Transverse colon (tissue), 4 donors: ENCODE data around the gene PALMD. TPM values are rescaled to one million over a fixed set of nuclear protein-coding genes. Genes with fewer than 3 reads are reported as not detected.
A peak's percentile ranks its signal among the peaks of the same experiment; 100 is the strongest.

ENCODE experiments used
- DNase-seq: peaks from one replicate; pipeline ENCODE4 v3.0.0-alpha.2; 2019
- H3K27ac ChIP-seq, 4 donors: fragments of 200-600 bp; sonication (generic); 2 replicates each; pipeline ENCODE4 v1.5.1; 2016 to 2018; ENCODE audit warnings: inconsistent platforms in 4 of 4
- H3K27me3 ChIP-seq: fragments of 200-600 bp; sonication (generic); 2 replicates; pipeline ENCODE4 v1.5.1; 2017; ENCODE audit warnings: inconsistent platforms
- H3K36me3 ChIP-seq, 4 donors: fragments of 200-600 bp; sonication (generic); 2 replicates each; pipeline ENCODE4 v1.5.1; 2017 to 2019; ENCODE audit warnings: inconsistent platforms in 4 of 4
- H3K4me1 ChIP-seq, 4 donors: fragments of 200-600 bp; sonication (generic); 2 replicates each; pipeline ENCODE4 v1.5.1; 2017 to 2020; ENCODE audit warnings: inconsistent platforms in 4 of 4
- H3K4me3 ChIP-seq, 4 donors: fragments of 200-600 bp; sonication (generic); 1 replicate in 1 of 4; 2 replicates in 3 of 4; pipeline versions ENCODE4 v1.5.1 to v1.6.1; 2017 to 2019; ENCODE audit warnings: inconsistent platforms in 4 of 4
- H3K9me3 ChIP-seq, 2 donors: fragments of 200-600 bp; sonication (generic); 2 replicates each; pipeline ENCODE4 v1.5.1; 2017 to 2019; ENCODE audit warnings: inconsistent platforms in 2 of 2
- EP300 ChIP-seq: sonication (generic); formaldehyde crosslinking; IDR thresholded peaks from one replicate; pipeline ENCODE4 v1.6.1; 2017; ENCODE audit warnings: antibody characterized with exemption, low read depth
- POLR2A ChIP-seq: fragments of 450-650 bp; IDR thresholded peaks from one replicate; pipeline ENCODE4 v1.6.1; 2016; ENCODE audit warnings: antibody characterized with exemption, mild to moderate bottlenecking, moderate library complexity
- POLR2AphosphoS5 ChIP-seq, 3 donors: sonication (generic); formaldehyde crosslinking; IDR thresholded peaks; one replicate each; pipeline ENCODE4 v1.6.1; 2016; ENCODE audit warnings: antibody characterized with exemption in 3 of 3
- WGBS, 2 donors: methylation state at CpG; one replicate each; pipeline ENCODE4 v1.1.5; 2018; ENCODE audit warnings: low coverage in 1 of 2; 5-methylcytosine and 5-hydroxymethylcytosine counted together
- in situ Hi-C, 4 donors: fragments of 200-750 bp; cut with MboI; loops; one replicate each; pipeline versions ENCODE4 v1.15.0 to v1.15.1; 2017; ENCODE audit warnings: low sequenced_read_pairs in 3 of 4, low pct_ligation_motif_present in 1 of 4, low pct_unique_long_range_greater_than_20kb in 1 of 4
- intact Hi-C: fragments of 100-400 bp; cut with DNase I; formaldehyde crosslinking; loops from one replicate; pipeline ENCODE4 v1.15.1; 2023; ENCODE audit warnings: low total_unique reads
- total RNA-seq, 4 donors: library from RNA; depleted of rRNA; stranded (reverse); fragments of >200 nt; gene quantifications; one replicate each; pipeline ENCODE4 v1.1.0, GENCODE V29; 2016
- TF ChIP-seq, protein P1 (sequence below), 5 experiments: fragments of 200-600 bp in 3 of 5; fragments of 450-650 bp in 2 of 5; sonication (generic) in 3 of 5; IDR thresholded peaks; 1 replicate in 2 of 5; 2 replicates in 3 of 5; pipeline ENCODE4 v1.5.1; 2016 to 2017; ENCODE audit warnings: antibody characterized with exemption in 5 of 5, inconsistent platforms in 3 of 5, mild to moderate bottlenecking in 2 of 5, moderate library complexity in 1 of 5

The PALMD gene
- total RNA-seq, 4 donors from 2014 or later: 1.9 to 4.4 (median 2.9) TPM

GRCh38 chr1:99697580-99697979 is 51.7 kb downstream of the PALMD start:
- no peak overlapping the region for H3K27ac ChIP-seq
- H3K4me3 ChIP-seq: no peak overlapping the region
- H3K36me3 ChIP-seq: no peaks in the 10 kb centered on the region
- intact Hi-C loops (no loop called here), in situ Hi-C loops (loop anchor here in 2 of 4 donors (25.0 kb wide), 1 partner anchor 510 kb away; no protein-coding TSS in a partner anchor)
- 60 to 71% methylated on average over 1 of the region's 1 CpG for WGBS, 2 donors
- no peaks in the 10 kb centered on the region for H3K9me3 ChIP-seq
- TF ChIP-seq POLR2AphosphoS5 (IDR thresholded peaks at IDR 0.05) (no peak), EP300 (no peak), POLR2A (no peak)
- TF ChIP-seq, protein P1, sequence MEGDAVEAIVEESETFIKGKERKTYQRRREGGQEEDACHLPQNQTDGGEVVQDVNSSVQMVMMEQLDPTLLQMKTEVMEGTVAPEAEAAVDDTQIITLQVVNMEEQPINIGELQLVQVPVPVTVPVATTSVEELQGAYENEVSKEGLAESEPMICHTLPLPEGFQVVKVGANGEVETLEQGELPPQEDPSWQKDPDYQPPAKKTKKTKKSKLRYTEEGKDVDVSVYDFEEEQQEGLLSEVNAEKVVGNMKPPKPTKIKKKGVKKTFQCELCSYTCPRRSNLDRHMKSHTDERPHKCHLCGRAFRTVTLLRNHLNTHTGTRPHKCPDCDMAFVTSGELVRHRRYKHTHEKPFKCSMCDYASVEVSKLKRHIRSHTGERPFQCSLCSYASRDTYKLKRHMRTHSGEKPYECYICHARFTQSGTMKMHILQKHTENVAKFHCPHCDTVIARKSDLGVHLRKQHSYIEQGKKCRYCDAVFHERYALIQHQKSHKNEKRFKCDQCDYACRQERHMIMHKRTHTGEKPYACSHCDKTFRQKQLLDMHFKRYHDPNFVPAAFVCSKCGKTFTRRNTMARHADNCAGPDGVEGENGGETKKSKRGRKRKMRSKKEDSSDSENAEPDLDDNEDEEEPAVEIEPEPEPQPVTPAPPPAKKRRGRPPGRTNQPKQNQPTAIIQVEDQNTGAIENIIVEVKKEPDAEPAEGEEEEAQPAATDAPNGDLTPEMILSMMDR (IDR thresholded peaks at IDR 0.05): no peak
- no peak for DNase-seq
- H3K4me1 ChIP-seq: no peaks in the 10 kb centered on the region
- no peaks in the 10 kb centered on the region for H3K27me3 ChIP-seq

DNA sequence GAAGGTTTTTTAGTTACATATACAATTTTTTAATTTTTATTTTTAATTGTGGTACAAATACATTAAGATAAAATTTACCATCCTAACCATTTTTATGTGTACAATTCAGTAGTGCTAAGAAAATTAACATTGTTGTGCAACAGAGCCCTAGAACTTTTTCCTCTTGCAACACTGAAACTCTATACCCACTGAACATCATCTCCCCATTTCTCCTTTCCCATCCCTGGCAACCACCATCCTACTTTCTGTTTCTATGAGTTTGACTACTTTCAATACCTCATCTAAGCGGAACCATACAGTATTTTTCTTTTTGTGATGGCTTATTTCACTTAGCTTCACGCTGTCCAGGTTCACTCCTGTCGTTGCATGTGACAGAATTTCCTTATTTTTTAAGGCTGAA is 54.1 kb downstream of the PALMD start:
- 73 to 77% methylated on average over 3 of the region's 3 CpGs for WGBS, 2 donors
- in situ Hi-C loops: loop anchor here in 2 of 4 donors (10.0 to 25.0 kb wide), 2 partner anchors 513 to 515 kb away; no protein-coding TSS in a partner anchor
- TF ChIP-seq POLR2AphosphoS5 (IDR thresholded peaks at IDR 0.05): no peak
- TF ChIP-seq EP300: no peak
- no peak for TF ChIP-seq POLR2A
- TF ChIP-seq, protein P1 (IDR thresholded peaks at IDR 0.05): no peak

DNA sequence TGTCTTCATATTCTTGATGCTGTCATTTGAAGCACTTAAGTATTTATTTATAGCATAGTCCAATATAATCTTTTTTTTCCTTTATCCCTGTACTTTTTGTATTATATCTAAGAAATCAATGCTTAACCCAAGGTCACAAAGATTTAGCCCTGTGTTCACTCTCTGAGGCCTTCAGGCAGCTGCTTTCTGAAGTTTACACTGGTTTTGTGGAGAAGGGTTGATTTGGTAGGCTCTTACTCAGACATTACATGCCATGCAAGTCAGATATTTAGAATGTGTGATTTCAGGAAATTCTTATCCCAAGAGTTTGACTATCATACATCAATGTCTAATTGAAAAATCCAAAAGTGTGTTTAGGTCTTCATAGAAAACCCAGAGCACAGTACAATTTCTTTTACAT is 56.3 kb downstream of the PALMD start:
- intact Hi-C loops: loop anchor here (10.0 kb wide), 1 partner anchor 517 kb away; no protein-coding TSS in a partner anchor
- in situ Hi-C loops: loop anchor here in 2 of 4 donors (10.0 to 25.0 kb wide), 2 partner anchors 515 to 517 kb away; no protein-coding TSS in a partner anchor
- TF ChIP-seq, protein P1 (IDR thresholded peaks at IDR 0.05): no peak
- TF ChIP-seq EP300: no peak
- TF ChIP-seq POLR2AphosphoS5 (IDR thresholded peaks at IDR 0.05): no peak
- no peak for TF ChIP-seq POLR2A

More for the DNA sequence above, 54.1 kb downstream of the PALMD start:
- intact Hi-C loops: loop anchor here (10.0 kb wide), 1 partner anchor 515 kb away; no protein-coding TSS in a partner anchor
- Histone ChIP-seq H3K4me1 (no peaks in the 10 kb centered on the region), H3K27me3 (no peaks in the 10 kb centered on the region), H3K9me3 (no peaks in the 10 kb centered on the region), H3K36me3 (no peaks in the 10 kb centered on the region), H3K27ac (no peak overlapping the region), H3K4me3 (no peak overlapping the region)
- DNase-seq: no peak

GRCh38 chr1:99704356-99704816 is 58.5 kb downstream of the PALMD start:
- in situ Hi-C loops: loop anchor here in 2 of 4 donors (10.0 to 25.0 kb wide), 2 partner anchors 517 to 520 kb away; no protein-coding TSS in a partner anchor

More for the DNA sequence above, 56.3 kb downstream of the PALMD start:
- DNase-seq: no peak
- Histone ChIP-seq H3K27me3 (no peaks in the 10 kb centered on the region), H3K36me3 (no peaks in the 10 kb centered on the region), H3K9me3 (no peaks in the 10 kb centered on the region), H3K4me3 (no peak overlapping the region), H3K27ac (no peak overlapping the region), H3K4me1 (no peaks in the 10 kb centered on the region)

More at GRCh38 chr1:99704356-99704816, 58.5 kb downstream of the PALMD start:
- TF ChIP-seq, protein P1 (IDR thresholded peaks at IDR 0.05): no peak
- TF ChIP-seq EP300 (no peak), POLR2AphosphoS5 (IDR thresholded peaks at IDR 0.05) (no peak), POLR2A (no peak)
- no peaks in the 10 kb centered on the region for H3K4me1 ChIP-seq
- intact Hi-C loops: loop anchor here (10.0 kb wide), 1 partner anchor 520 kb away; no protein-coding TSS in a partner anchor
- 10 to 52% methylated on average over 2 to 17 of the region's 17 CpGs for WGBS, 2 donors
- H3K9me3 ChIP-seq: no peaks in the 10 kb centered on the region
- H3K36me3 ChIP-seq: no peaks in the 10 kb centered on the region
- H3K27me3 ChIP-seq: no peaks in the 10 kb centered on the region
- H3K4me3 ChIP-seq: no peak overlapping the region
- DNase-seq: peak; percentile 10
- H3K27ac ChIP-seq: no peak overlapping the region
